Body of pancreas (tissue), 4 donors: ENCODE measurements around the gene PON3. TPM values are rescaled to one million over a fixed set of nuclear protein-coding genes. Genes with fewer than 3 reads are reported as not detected.

ENCODE experiments used
- ATAC-seq: fragments of 150-250 bp; one replicate; pipeline ENCODE4 v1.9.1; 2016
- DNase-seq, 4 donors: peaks; one replicate each; pipeline ENCODE4 v3.0.0-alpha.2; 2019
- H3K27ac ChIP-seq, 4 donors: fragments of 200-600 bp; sonication (generic); 1 replicate in 3 of 4; 2 replicates in 1 of 4; pipeline versions ENCODE4 v1.5.1 to v1.6.1; 2016 to 2019; ENCODE audit warnings: mild to moderate bottlenecking in 1 of 4, mixed read lengths in 1 of 4, moderate library complexity in 1 of 4
- H3K27me3 ChIP-seq, 2 donors: fragments of 200-600 bp; sonication (generic); one replicate each; pipeline ENCODE4 v1.6.0; 2016; ENCODE audit warnings: mild to moderate bottlenecking in 1 of 2
- H3K36me3 ChIP-seq, 2 donors: fragments of 200-600 bp; sonication (generic); replicated peaks in 1 of 2; 2 replicates each; pipeline ENCODE4 v1.5.1; 2016; ENCODE audit warnings: low read depth in 2 of 2; ENCODE audit not compliant: insufficient read depth in 1 of 2
- H3K4me1 ChIP-seq: fragments of 200-600 bp; sonication (generic); one replicate; pipeline ENCODE4 v1.6.0; 2016
- H3K4me3 ChIP-seq, 2 donors: fragments of 200-600 bp; sonication (generic); 1 replicate in 1 of 2; 2 replicates in 1 of 2; pipeline ENCODE4 v1.5.1; 2016 to 2019
- H3K9me3 ChIP-seq, 3 donors: fragments of 200-600 bp; sonication (generic); 1 replicate in 2 of 3; 2 replicates in 1 of 3; pipeline ENCODE4 v1.5.1; 2016
- CTCF ChIP-seq, 7 experiments: fragments of 450-650 bp in 4 of 7; fragments of 200-600 bp in 3 of 7; sonication (generic) in 3 of 7; IDR thresholded peaks; one replicate each; pipeline ENCODE4 v1.5.1; 2016 to 2019; ENCODE audit warnings: antibody characterized with exemption in 7 of 7
- POLR2A ChIP-seq, 3 donors: fragments of 450-650 bp; IDR thresholded peaks; one replicate each; pipeline ENCODE4 v1.6.1; 2016; ENCODE audit warnings: antibody characterized with exemption in 3 of 3, mild to moderate bottlenecking in 2 of 3
- WGBS, 2 donors: methylation state at CpG; one replicate each; pipeline ENCODE4 v1.1.5; 2017; 5-methylcytosine and 5-hydroxymethylcytosine counted together
- intact Hi-C: fragments of 100-400 bp; cut with DNase I; formaldehyde crosslinking; loops from one replicate; pipeline ENCODE4 v1.15.1; 2023
- total RNA-seq, 2 donors: library from RNA; depleted of rRNA; stranded (reverse); fragments of >200 nt; gene quantifications; one replicate each; pipeline ENCODE4 v1.1.0, GENCODE V29; 2016

The PON3 gene
- total RNA-seq, 2 donors from 2014 or later, result 3.0 to 7.0 TPM

- H3K9me3 ChIP-seq, result no peaks in the 10 kb centered on the region
- H3K27me3 ChIP-seq, result no peaks in the 10 kb centered on the region
- H3K4me1 ChIP-seq, result no peaks in the 10 kb centered on the region
- no peak overlapping the region for H3K4me3 ChIP-seq
- no peak for ATAC-seq
- H3K27ac ChIP-seq, result no peak overlapping the region
- intact Hi-C loops, result no loop called here
- DNase-seq, result no peak
- TF ChIP-seq POLR2A (IDR thresholded peaks at IDR 0.05), result no peak
- no peaks in the 10 kb centered on the region for H3K36me3 ChIP-seq
- 81 to 91% methylated on average over 1 of the region's 1 CpG for WGBS, 2 donors
Measured at GRCh38 chr7:95367606-95368005, 28.6 kb downstream of the PON3 start.

- no peaks in the 10 kb centered on the region for H3K4me1 ChIP-seq
- DNase-seq (no peak), ATAC-seq (no peak)
- intact Hi-C loops, result no loop called here
- no peaks in the 10 kb centered on the region for H3K9me3 ChIP-seq
- H3K4me3 ChIP-seq, result no peak overlapping the region
- WGBS, 2 donors, result 94 to 100% methylated on average over 1 of the region's 1 CpG
- no peak overlapping the region for H3K27ac ChIP-seq
- no peaks in the 10 kb centered on the region for H3K36me3 ChIP-seq
- TF ChIP-seq POLR2A (IDR thresholded peaks at IDR 0.05), result no peak
- TF ChIP-seq CTCF (IDR thresholded peaks at IDR 0.05), result no peak
- H3K27me3 ChIP-seq, result no peaks in the 10 kb centered on the region
Measured at GRCh38 chr7:95365151-95365550, 31.0 kb downstream of the PON3 start.

- Histone ChIP-seq H3K4me1 (no peaks in the 10 kb centered on the region), H3K9me3 (peaks cover 0 to 10% (median 0%) of the 10 kb centered on the region in 3 donors), H3K27me3 (no peaks in the 10 kb centered on the region), H3K36me3 (no peaks in the 10 kb centered on the region), H3K27ac (no peak overlapping the region), H3K4me3 (no peak overlapping the region)
- no peak for ATAC-seq
- DNase-seq, result no peak
- intact Hi-C loops, result no loop called here
- 40 to 50% methylated on average over 3 of the region's 3 CpGs for WGBS, 2 donors
- TF ChIP-seq POLR2A (IDR thresholded peaks at IDR 0.05) (no peak), CTCF (IDR thresholded peaks at IDR 0.05) (peak in 1 of 7 experiments; percentile 3)
Measured at GRCh38 chr7:95357623-95358022, 38.6 kb downstream of the PON3 start.

- WGBS, 2 donors, result 61 to 64% methylated on average over 4 of the region's 4 CpGs
- Histone ChIP-seq H3K4me1 (no peaks in the 10 kb centered on the region), H3K27me3 (no peaks in the 10 kb centered on the region), H3K4me3 (no peak overlapping the region), H3K9me3 (no peaks in the 10 kb centered on the region), H3K36me3 (no peaks in the 10 kb centered on the region), H3K27ac (no peak overlapping the region)
- intact Hi-C loops, result no loop called here
- TF ChIP-seq POLR2A (IDR thresholded peaks at IDR 0.05), result no peak
- TF ChIP-seq CTCF (IDR thresholded peaks at IDR 0.05), result no peak
- no peak for ATAC-seq
- no peak for DNase-seq
Measured at GRCh38 chr7:95342642-95343307, 53.4 kb downstream of the PON3 start.

GRCh38 chr7:95342029-95342428 lies 54.1 kb downstream of the PON3 start:
- Histone ChIP-seq H3K27me3 (no peaks in the 10 kb centered on the region), H3K4me3 (no peak overlapping the region), H3K4me1 (no peaks in the 10 kb centered on the region), H3K36me3 (no peaks in the 10 kb centered on the region), H3K9me3 (no peaks in the 10 kb centered on the region), H3K27ac (no peak overlapping the region)
- TF ChIP-seq POLR2A (IDR thresholded peaks at IDR 0.05), result no peak
- TF ChIP-seq CTCF (IDR thresholded peaks at IDR 0.05), result no peak
- DNase-seq, result no peak
- WGBS, 2 donors, result 56 to 73% methylated on average over 3 of the region's 3 CpGs
- ATAC-seq, result no peak
- intact Hi-C loops, result no loop called here
